PC-3 (cell line): Measurements from ENCODE around the gene KIF15. TPM values are rescaled to one million over a fixed set of nuclear protein-coding genes. Genes with fewer than 3 reads are reported as not detected.

Experiments
- ATAC-seq: fragments of 200-7000 bp; cut with Tn5 transposase; 2 replicates; pipeline ENCODE4 v1.9.1; 2020; ENCODE audit warnings: mild to moderate bottlenecking, moderate library complexity
- BruUV-seq: library from RNA; stranded (reverse); fragments of 400-500 nt; replicated peaks from 2 replicates; lab custom pipeline; 2021; lab: Mats Ljungman, UMichigan
- CTCF ChIA-PET: fragments of 300-600 bp; sonication (Branson Sonifier 250); formaldehyde crosslinking; loops from one replicate; lab custom pipeline; 2022; ENCODE audit warnings: antibody characterized with exemption; lab: Charles Lee
- POLR2A ChIA-PET: fragments of 300-600 bp; sonication (Branson Sonifier 250); formaldehyde crosslinking; loops from one replicate; lab custom pipeline; 2022; ENCODE audit warnings: antibody characterized with exemption; ENCODE audit not compliant: unreplicated experiment; lab: Charles Lee
- DNase-seq: peaks from one replicate; pipeline ENCODE4 v3.0.0-alpha.2; 2015
- H2AFZ ChIP-seq: fragments of 300-600 bp; sonication (generic); 2 replicates; pipeline ENCODE4 v1.6.0; 2016; ENCODE audit warnings: antibody characterized with exemption, low read length
- H3F3A ChIP-seq: fragments of 300-600 bp; sonication (generic); one replicate; pipeline ENCODE4 v1.6.0; 2017; ENCODE audit warnings: antibody characterized with exemption, low read length, control low read depth, mild to moderate bottlenecking; ENCODE audit not compliant: unreplicated experiment
- H3K27ac ChIP-seq: fragments of 300-600 bp; sonication (generic); 2 replicates; pipeline ENCODE4 v1.5.1; 2016; ENCODE audit warnings: mild to moderate bottlenecking, low read length
- H3K27me3 ChIP-seq: fragments of 300-600 bp; sonication (generic); 2 replicates; pipeline ENCODE4 v1.6.1; 2016; ENCODE audit warnings: low read length, mixed read lengths
- H3K36me3 ChIP-seq: fragments of 300-600 bp; sonication (generic); 2 replicates; pipeline ENCODE4 v1.6.1; 2016; ENCODE audit warnings: low read depth, mixed run types, low read length, mixed read lengths
- H3K4me1 ChIP-seq: fragments of 300-600 bp; sonication (generic); 2 replicates; pipeline ENCODE4 v1.5.1; 2016; ENCODE audit warnings: low read length; ENCODE audit not compliant: insufficient read depth
- H3K4me2 ChIP-seq: fragments of 300-600 bp; sonication (generic); 2 replicates; pipeline ENCODE4 v1.6.0; 2016; ENCODE audit warnings: low read length
- H3K4me3 ChIP-seq: fragments of 300-600 bp; sonication (generic); 2 replicates; pipeline ENCODE4 v1.5.1; 2016; ENCODE audit warnings: mild to moderate bottlenecking, low read length, mixed read lengths
- H3K79me2 ChIP-seq: fragments of 300-600 bp; sonication (generic); 2 replicates; pipeline ENCODE4 v1.6.1; 2017; ENCODE audit warnings: low read length, mixed read lengths
- H3K9ac ChIP-seq: fragments of 300-600 bp; sonication (generic); 2 replicates; pipeline ENCODE4 v1.6.0; 2016; ENCODE audit warnings: mild to moderate bottlenecking, low read length
- H3K9me2 ChIP-seq: fragments of 300-600 bp; sonication (generic); replicated peaks from 2 replicates; pipeline ENCODE4 v1.6.1; 2016; ENCODE audit warnings: mixed run types, low read length, mixed read lengths
- H3K9me3 ChIP-seq: fragments of 300-600 bp; sonication (generic); 2 replicates; pipeline ENCODE4 v1.6.1; 2016; ENCODE audit warnings: low read length, mixed read lengths
- H4K20me1 ChIP-seq: fragments of 300-600 bp; sonication (generic); 2 replicates; pipeline ENCODE4 v1.6.1; 2016; ENCODE audit warnings: low read length, mixed read lengths
- CTCF ChIP-seq: fragments of 300-600 bp; sonication (generic); conservative IDR thresholded peaks from 2 replicates; pipeline ENCODE4 v1.5.1; 2017; ENCODE audit warnings: antibody characterized with exemption, low read depth, mild to moderate bottlenecking, low read length
- EZH2 ChIP-seq: fragments of 300-600 bp; sonication (generic); IDR thresholded peaks from one replicate; pipeline ENCODE4 v1.6.1; 2017; ENCODE audit warnings: antibody characterized with exemption, mild to moderate bottlenecking, low read length; ENCODE audit not compliant: unreplicated experiment
- EZH2phosphoT487 ChIP-seq: fragments of 300-600 bp; sonication (generic); IDR thresholded peaks from 2 replicates; pipeline ENCODE4 v1.6.1; 2018; ENCODE audit warnings: mild to moderate bottlenecking, antibody characterized with exemption, low read length, borderline replicate concordance
- intact Hi-C: fragments of 100-400 bp; cut with micrococcal nuclease; formaldehyde crosslinking; loops from 2 replicates; pipeline ENCODE4 v1.9.0; 2023
- total RNA-seq: library from RNA; depleted of rRNA; stranded (reverse); fragments of >200 nt; gene quantifications from 2 replicates; pipeline ENCODE4 v1.2.3, GENCODE V29; 2014

Gene KIF15
- total RNA-seq, 1 experiment from 2014 or later: 19.1 TPM

GRCh38 chr3:44772099-44772442, 10.5 kb downstream of the KIF15 start:
- no peaks in the 10 kb centered on the region for H3K27me3 ChIP-seq
- H3K36me3 ChIP-seq: peaks cover 80% of the 10 kb centered on the region
- DNase-seq: no peak
- peaks cover 29% of the 10 kb centered on the region for H3K9me3 ChIP-seq
- BruUV-seq: no TSS peak
- H3K27ac ChIP-seq: no peak overlapping the region
- ChIA-PET CTCF (no interaction called here), POLR2A (interaction anchor here (0.5 to 0.6 kb wide), 2 partner anchors 10 to 727 kb away, joined by 3 read pairs; no protein-coding TSS in a partner anchor)
- H3K4me1 ChIP-seq: no peaks in the 10 kb centered on the region
- peaks cover 59% of the 10 kb centered on the region for H3K79me2 ChIP-seq
- no peak overlapping the region for H3K4me3 ChIP-seq
- no peak for TF ChIP-seq CTCF
- TF ChIP-seq EZH2phosphoT487: no peak
- TF ChIP-seq EZH2: no peak
- no peaks in the 10 kb centered on the region for H3F3A ChIP-seq
- no peak for ATAC-seq
- no peaks in the 10 kb centered on the region for H3K9me2 ChIP-seq
- no peak overlapping the region for H3K9ac ChIP-seq
- no peak overlapping the region for H2AFZ ChIP-seq
- intact Hi-C loops: no loop called here
- H4K20me1 ChIP-seq: no peaks in the 10 kb centered on the region
- no peak overlapping the region for H3K4me2 ChIP-seq

GRCh38 chr3:44782891-44783290, 21.3 kb downstream of the KIF15 start:
- Histone ChIP-seq H3K4me2 (no peak overlapping the region), H3K4me1 (no peaks in the 10 kb centered on the region), H3K4me3 (no peak overlapping the region), H3K79me2 (no peaks in the 10 kb centered on the region), H3F3A (no peaks in the 10 kb centered on the region), H3K9me2 (no peaks in the 10 kb centered on the region), H3K9me3 (no peaks in the 10 kb centered on the region), H3K9ac (no peak overlapping the region), H4K20me1 (no peaks in the 10 kb centered on the region), H3K27ac (no peak overlapping the region), H3K36me3 (peaks cover 63% of the 10 kb centered on the region), H3K27me3 (no peaks in the 10 kb centered on the region), H2AFZ (no peak overlapping the region)
- DNase-seq (no peak), ATAC-seq (no peak)
- ChIA-PET CTCF (no interaction called here), POLR2A (no interaction called here)
- BruUV-seq: no TSS peak
- intact Hi-C loops: no loop called here
- TF ChIP-seq CTCF (no peak), EZH2 (no peak), EZH2phosphoT487 (no peak)

- DNase-seq: peak; percentile 7
- ATAC-seq: peak; percentile 59
- CTCF ChIA-PET: interaction anchor here (0.7 kb wide), 1 partner anchor 471 kb away, joined by 3 read pairs; no protein-coding TSS in a partner anchor
- no peak overlapping the region for H3K9ac ChIP-seq
- H3K27me3 ChIP-seq: no peaks in the 10 kb centered on the region
- no peak overlapping the region for H2AFZ ChIP-seq
- H3K36me3 ChIP-seq: peaks cover 44% of the 10 kb centered on the region
- no peaks in the 10 kb centered on the region for H4K20me1 ChIP-seq
- no peaks in the 10 kb centered on the region for H3K79me2 ChIP-seq
- no peak overlapping the region for H3K4me2 ChIP-seq
- no peak overlapping the region for H3K27ac ChIP-seq
- BruUV-seq: no TSS peak
- no peaks in the 10 kb centered on the region for H3K9me2 ChIP-seq
- intact Hi-C loops: no loop called here
- POLR2A ChIA-PET: no interaction called here
- H3K9me3 ChIP-seq: no peaks in the 10 kb centered on the region
- H3F3A ChIP-seq: no peaks in the 10 kb centered on the region
- no peak overlapping the region for H3K4me3 ChIP-seq
- H3K4me1 ChIP-seq: no peaks in the 10 kb centered on the region
- TF ChIP-seq EZH2: no peak
- no peak for TF ChIP-seq EZH2phosphoT487
- TF ChIP-seq CTCF: no peak
Observed at GRCh38 chr3:44795197-44795596, 33.6 kb downstream of the KIF15 start.
